DOHH2 (cell line): ENCODE measurements around the gene NUTM2E.
"Not testable (repeated sequence)": the region's sequence is repeated elsewhere in the genome, so short reads cannot be mapped to it uniquely, and the experiment has no call there.

Experiments
- H3F3A ChIP-seq: fragments of 200-600 bp; sonication (generic), shearing (Covaris generic); 2 replicates; pipeline ENCODE4 v1.6.0; 2016; ENCODE audit warnings: antibody characterized with exemption, mild to moderate bottlenecking; ENCODE audit not compliant: control insufficient read depth, insufficient read depth
- H3K27ac ChIP-seq: fragments of 200-600 bp; sonication (generic); 2 replicates; pipeline ENCODE4 v1.5.1; 2014; ENCODE audit warnings: low read depth, mild to moderate bottlenecking, low read length, moderate library complexity
- H3K27me3 ChIP-seq: fragments of 200-600 bp; sonication (generic); 2 replicates; pipeline ENCODE4 v1.6.1; 2014; ENCODE audit warnings: mild to moderate bottlenecking, low read length, mixed read lengths; ENCODE audit not compliant: control insufficient read depth
- H3K36me3 ChIP-seq: fragments of 200-600 bp; sonication (generic); 2 replicates; pipeline ENCODE4 v1.6.1; 2014; ENCODE audit warnings: mild to moderate bottlenecking, low read length, moderate library complexity, mixed read lengths; ENCODE audit not compliant: control insufficient read depth
- H3K4me1 ChIP-seq: fragments of 200-600 bp; sonication (generic); 2 replicates; pipeline ENCODE4 v1.6.1; 2014; ENCODE audit warnings: mild to moderate bottlenecking, low read length, mixed read lengths; ENCODE audit not compliant: control insufficient read depth
- H3K4me2 ChIP-seq: fragments of 200-600 bp; sonication (generic); 2 replicates; pipeline ENCODE4 v1.6.0; 2014; ENCODE audit warnings: mild to moderate bottlenecking, low read length, moderate library complexity
- H3K4me3 ChIP-seq: fragments of 200-600 bp; sonication (generic); 2 replicates; pipeline ENCODE4 v1.5.1; 2014; ENCODE audit warnings: mild to moderate bottlenecking, low read length, mixed read lengths
- H3K79me2 ChIP-seq: fragments of 200-600 bp; sonication (generic); 2 replicates; pipeline ENCODE4 v1.6.1; 2014; ENCODE audit warnings: mild to moderate bottlenecking, low read length, mixed read lengths; ENCODE audit not compliant: control insufficient read depth
- H3K9me2 ChIP-seq: fragments of 200-600 bp; sonication (generic); replicated peaks from 2 replicates; pipeline ENCODE4 v1.6.1; 2014; ENCODE audit warnings: mild to moderate bottlenecking, low read length, mixed read lengths; ENCODE audit not compliant: control insufficient read depth
- H3K9me3 ChIP-seq: fragments of 200-600 bp; sonication (generic); 2 replicates; pipeline ENCODE4 v1.6.1; 2014; ENCODE audit warnings: antibody characterized with exemption, low read length, mixed read lengths; ENCODE audit not compliant: control insufficient read depth, insufficient read depth
- H4K20me1 ChIP-seq: fragments of 200-600 bp; sonication (generic); 2 replicates; pipeline ENCODE4 v1.6.0; 2014; ENCODE audit warnings: low read depth, mild to moderate bottlenecking, antibody characterized with exemption, low read length, moderate library complexity; ENCODE audit not compliant: control insufficient read depth, insufficient read depth
- CTCF ChIP-seq: fragments of 200-600 bp; sonication (generic); IDR thresholded peaks from one replicate; pipeline ENCODE4 v1.5.1; 2014; ENCODE audit warnings: antibody characterized with exemption, mild to moderate bottlenecking, low read depth, low read length; ENCODE audit not compliant: poor library complexity, severe bottlenecking

NUTM2E gene

GRCh38 chr10:79826496-79827215 lies at the start of gene NUTM2E:
Gene NUTM2E, plus strand, starts transcription at chr10:79826739. Its CDS starts 15,002 bp downstream, at chr10:79841741.
- Histone ChIP-seq H3K4me3 (peak within 1 kb of the TSS; percentile 68), H3K4me1 (peaks cover 10% of the 10 kb centered on the region), H3K4me2 (peak within 1 kb of the TSS; percentile 43), H3K79me2 (peaks cover 39% of the 10 kb centered on the region), H3K27ac (peak within 1 kb of the TSS; percentile 53)
- H3K9me3 ChIP-seq, H3F3A ChIP-seq, H3K36me3 ChIP-seq, H3K9me2 ChIP-seq, H3K27me3 ChIP-seq, H4K20me1 ChIP-seq: not testable (repeated sequence)

- H3K36me3 ChIP-seq, H3K4me1 ChIP-seq, H3K4me3 ChIP-seq, H3K27ac ChIP-seq, H3K4me2 ChIP-seq, H3K9me3 ChIP-seq, H3K9me2 ChIP-seq, H4K20me1 ChIP-seq, H3K79me2 ChIP-seq, H3K27me3 ChIP-seq, H3F3A ChIP-seq: not testable (repeated sequence)
These were observed 48.5 kb upstream of the NUTM2E start for GRCh38 chr10:79777997-79778396.

- not testable (repeated sequence) for H3K79me2 ChIP-seq, H3K27ac ChIP-seq, H3K27me3 ChIP-seq, H3K9me2 ChIP-seq, H3K9me3 ChIP-seq, H4K20me1 ChIP-seq, H3F3A ChIP-seq, H3K4me3 ChIP-seq, H3K4me1 ChIP-seq, H3K36me3 ChIP-seq, H3K4me2 ChIP-seq
- TF ChIP-seq CTCF = peak; percentile 47
These were observed 47.1 kb upstream of the NUTM2E start for GRCh38 chr10:79779310-79779938.

- H3K4me1 ChIP-seq, H3K27me3 ChIP-seq, H4K20me1 ChIP-seq, H3K9me2 ChIP-seq, H3K4me2 ChIP-seq, H3K9me3 ChIP-seq, H3K79me2 ChIP-seq, H3F3A ChIP-seq, H3K4me3 ChIP-seq, H3K27ac ChIP-seq, H3K36me3 ChIP-seq: not testable (repeated sequence)
These were observed 46.5 kb upstream of the NUTM2E start for GRCh38 chr10:79779992-79780391.

GRCh38 chr10:79781584-79781983 lies 45.0 kb upstream of the NUTM2E start:
- not testable (repeated sequence) for H3K36me3 ChIP-seq, H3K27me3 ChIP-seq, H4K20me1 ChIP-seq, H3K9me2 ChIP-seq, H3K9me3 ChIP-seq, H3K79me2 ChIP-seq, H3F3A ChIP-seq, H3K27ac ChIP-seq, H3K4me2 ChIP-seq, H3K4me1 ChIP-seq, H3K4me3 ChIP-seq

- H4K20me1 ChIP-seq, H3K27ac ChIP-seq, H3K27me3 ChIP-seq, H3K9me2 ChIP-seq, H3K79me2 ChIP-seq, H3K4me2 ChIP-seq, H3K9me3 ChIP-seq, H3F3A ChIP-seq, H3K4me3 ChIP-seq, H3K4me1 ChIP-seq, H3K36me3 ChIP-seq: not testable (repeated sequence)
These were observed 39.0 kb upstream of the NUTM2E start for GRCh38 chr10:79787455-79787952.

GRCh38 chr10:79789351-79789750 lies 37.2 kb upstream of the NUTM2E start:
- H3K4me2 ChIP-seq, H3K27me3 ChIP-seq, H3F3A ChIP-seq, H3K36me3 ChIP-seq, H3K27ac ChIP-seq, H3K79me2 ChIP-seq, H3K4me1 ChIP-seq, H3K4me3 ChIP-seq, H3K9me2 ChIP-seq, H4K20me1 ChIP-seq, H3K9me3 ChIP-seq: not testable (repeated sequence)
